ENCODE results near the gene SCNN1B. TPM values are rescaled to one million over a fixed set of nuclear protein-coding genes. Genes with fewer than 3 reads are reported as not detected.
"Not testable (repeated sequence)": the region's sequence is repeated elsewhere in the genome, so short reads cannot be mapped to it uniquely, and the experiment has no call there.

Gene SCNN1B
- total RNA-seq, 1 donor from 2014 or later: 3.8 TPM

DNA sequence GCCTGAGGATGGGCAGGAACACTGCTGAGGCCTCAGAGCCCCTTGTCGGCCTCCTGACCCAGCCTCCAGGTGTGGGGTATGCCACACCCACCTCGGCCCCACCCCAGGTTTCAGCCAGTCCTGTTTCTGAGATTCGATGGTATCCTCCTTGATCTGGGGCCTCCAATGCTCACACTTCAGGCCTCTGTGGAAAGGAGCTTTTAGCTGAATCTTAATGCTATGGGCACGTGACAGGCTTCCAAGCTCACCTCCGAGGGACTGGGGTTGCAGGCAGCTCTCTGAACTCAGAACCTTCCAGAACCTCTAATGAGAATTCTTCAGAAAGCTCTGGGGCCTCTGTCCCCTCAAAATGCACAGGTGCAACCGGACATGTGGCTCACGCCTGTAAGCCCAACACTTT is 54.8 kb downstream of the SCNN1B start:
- DNase-seq: no peak

DNA sequence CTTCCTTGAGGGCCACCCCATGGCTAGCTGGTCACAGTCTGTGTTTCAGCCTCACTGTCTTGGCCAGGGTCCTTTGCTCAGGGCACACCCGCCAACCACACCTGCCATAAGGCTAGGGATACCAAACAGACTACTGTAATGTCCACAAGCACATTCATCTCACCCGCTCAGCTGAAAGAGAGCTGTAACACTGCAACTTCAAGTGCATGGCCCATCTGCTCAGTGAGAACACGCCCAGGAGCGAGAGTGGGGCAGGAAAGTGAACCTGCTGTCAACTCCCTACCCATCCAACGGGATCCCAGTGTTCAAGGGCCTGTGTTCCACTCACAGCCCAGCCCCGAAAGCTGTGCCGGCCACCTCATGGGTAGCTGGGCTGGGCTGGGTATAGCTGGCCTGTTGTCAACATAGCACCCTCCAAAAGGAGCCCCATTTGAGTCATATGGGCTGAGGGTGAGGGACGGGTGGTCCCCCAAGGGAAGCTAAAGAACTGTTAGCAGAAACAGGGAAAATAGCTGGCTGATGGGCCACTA is 55.7 kb downstream of the SCNN1B start:
- no peak for DNase-seq

DNA sequence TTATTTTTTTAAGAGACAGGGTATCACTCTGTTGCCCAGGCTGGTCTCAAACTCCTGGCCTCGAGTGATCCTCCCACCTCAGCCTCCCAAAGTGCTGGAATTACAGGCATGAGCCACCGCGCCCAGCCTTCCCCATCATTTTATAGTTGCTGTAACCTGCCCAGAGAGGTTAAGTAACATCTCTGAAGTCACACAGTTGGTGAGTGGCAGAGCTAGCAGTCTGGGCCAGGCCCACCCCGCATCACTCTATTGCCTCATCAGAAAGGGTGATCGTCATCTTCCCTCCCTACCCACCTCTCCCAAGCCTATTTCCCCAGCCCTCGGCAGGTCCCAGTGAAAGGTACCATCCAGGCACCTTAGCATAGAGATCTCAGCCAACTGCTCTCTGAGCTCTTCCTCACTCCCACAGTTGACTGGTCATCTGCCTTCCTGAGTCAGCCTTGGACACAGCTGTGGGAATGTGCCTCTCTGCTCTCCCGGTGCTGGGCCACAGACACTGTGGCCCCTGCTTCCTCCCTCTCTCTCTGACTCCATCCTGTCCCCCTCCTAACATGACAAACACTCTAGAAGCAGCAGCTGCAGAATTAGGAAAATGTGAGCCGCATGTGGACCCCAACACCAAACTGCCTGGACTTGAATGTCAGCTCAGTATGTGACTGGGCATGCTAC is 57.1 kb downstream of the SCNN1B start:
- DNase-seq: no peak

DNA sequence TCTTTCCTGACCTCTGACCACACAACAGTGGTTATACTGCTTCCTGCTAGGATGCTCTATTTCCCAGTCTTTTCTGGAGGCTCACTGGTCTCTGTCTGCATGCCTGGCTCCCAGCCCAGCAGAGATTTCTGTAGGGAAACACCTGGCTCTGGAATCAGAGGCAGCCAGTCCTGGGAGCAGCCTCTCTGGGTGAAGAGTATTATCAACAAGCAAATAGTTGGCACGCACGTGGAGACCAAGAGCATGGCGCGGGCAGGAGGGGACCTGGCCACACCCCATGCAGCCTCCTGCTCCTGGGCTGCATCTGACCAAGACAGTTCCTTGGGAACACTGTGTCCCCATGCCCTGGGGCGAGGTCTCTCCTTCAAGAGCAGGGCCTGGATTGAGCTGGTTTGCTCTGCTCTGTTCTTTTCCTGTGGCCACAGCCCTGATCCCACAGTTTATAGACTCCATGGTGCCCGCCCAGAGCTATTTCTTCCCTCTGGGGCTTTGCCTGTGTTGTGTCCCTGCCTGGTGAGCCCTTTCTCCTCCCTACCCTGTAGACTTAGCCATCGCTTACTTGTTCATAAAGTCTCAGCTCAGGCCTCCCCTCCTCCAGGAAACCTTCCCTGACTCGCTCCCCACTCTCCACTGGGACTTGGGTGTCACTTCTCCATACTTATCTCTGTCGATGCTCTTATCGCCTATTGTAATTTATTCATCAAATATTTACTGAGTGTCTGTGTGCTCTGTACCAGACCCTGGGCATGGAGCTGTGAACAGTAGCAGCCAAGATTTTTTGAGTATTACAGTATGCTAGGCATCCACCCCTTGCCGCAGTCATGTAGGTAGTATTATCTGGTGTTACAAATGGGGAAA is 60.6 kb downstream of the SCNN1B start:
- peak; percentile 18 for DNase-seq

DNA sequence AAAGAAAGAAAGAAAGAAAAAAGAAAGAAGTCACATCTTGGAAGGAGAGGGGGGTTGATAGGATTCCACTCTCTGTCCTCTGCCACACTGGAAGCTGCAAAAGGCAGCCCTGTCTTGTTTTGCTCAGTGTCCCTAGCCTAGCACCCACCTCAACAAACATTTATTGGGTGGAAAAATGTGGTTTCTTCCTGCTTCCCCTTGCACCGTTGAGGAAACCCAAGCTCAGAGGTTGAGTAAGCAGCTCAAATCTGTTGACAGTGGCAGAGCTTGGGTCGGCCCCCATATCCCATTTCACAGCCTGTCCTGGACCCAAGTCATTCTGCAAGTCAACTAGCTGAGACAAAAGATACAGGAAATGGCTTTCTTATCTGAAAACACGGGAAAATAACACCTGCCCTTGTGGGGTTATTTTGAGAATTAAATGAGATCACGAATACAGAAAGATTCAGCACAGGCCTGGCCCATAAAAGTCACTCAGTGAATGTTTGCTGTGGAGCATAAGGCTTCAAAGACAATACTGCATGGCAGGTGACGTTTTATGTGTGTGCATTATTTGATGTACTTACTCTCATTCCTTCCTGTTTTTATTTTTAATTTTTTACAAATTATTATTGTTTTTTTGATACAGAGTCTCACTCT is 63.6 kb downstream of the SCNN1B start:
- no peak for DNase-seq

DNA sequence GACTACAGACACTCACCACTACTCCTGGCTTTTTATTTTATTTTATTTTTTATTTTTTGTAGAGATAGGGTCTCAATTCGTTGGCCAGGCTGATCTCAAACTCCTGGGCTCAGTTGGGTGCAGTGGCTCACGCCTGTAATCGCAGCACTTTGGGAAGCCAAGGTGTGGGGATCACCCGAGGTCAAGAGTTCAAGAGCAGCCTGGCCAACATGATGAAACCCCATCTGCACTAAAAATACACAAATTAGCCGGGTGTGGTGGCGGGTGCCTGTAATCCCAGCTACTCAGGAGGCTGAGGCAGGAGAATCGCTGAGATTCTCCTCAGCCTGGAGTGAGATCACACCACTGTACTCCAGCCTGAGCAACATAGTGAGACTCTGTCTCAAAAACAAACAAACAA is 64.2 kb downstream of the SCNN1B start:
- not testable (repeated sequence) for DNase-seq

DNA sequence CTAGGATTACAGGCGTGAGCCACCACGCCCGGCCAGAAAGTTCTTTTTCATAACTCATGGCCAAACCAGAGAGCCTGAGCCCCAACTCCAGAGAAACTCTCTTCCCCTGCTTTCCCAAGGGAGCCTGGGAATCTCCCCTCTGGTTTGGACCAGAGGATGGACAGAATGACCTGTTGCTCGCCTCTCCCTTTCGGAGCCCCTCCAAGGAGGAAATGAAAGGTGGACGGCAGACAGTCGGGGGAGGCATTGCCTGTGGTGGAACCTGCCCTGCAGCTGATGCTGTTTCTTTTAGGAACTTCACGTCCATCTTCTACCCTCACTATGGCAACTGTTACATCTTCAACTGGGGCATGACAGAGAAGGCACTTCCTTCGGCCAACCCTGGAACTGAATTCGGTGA is 65.5 kb downstream of the SCNN1B start:
- DNase-seq: no peak

DNA sequence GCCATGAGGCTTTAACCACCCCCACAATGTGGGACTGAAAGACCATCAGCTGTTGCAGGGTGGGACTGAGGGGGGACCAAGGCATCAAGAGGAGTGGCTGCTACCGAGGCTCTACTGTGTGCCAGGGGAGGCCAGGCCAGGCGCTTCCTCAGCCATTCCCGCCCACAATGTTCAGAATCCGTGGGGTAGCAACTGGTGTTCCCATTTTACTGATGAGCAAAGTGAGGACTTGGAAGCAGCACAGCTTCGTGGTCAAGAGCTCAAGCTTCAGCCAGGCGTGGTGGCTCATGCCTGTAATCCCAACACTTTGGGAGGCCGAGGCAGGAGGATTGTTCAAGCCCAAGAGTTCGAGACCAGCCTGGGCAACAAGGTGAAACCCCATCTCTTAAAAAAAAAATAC is 65.9 kb downstream of the SCNN1B start:
- DNase-seq: no peak

DNA sequence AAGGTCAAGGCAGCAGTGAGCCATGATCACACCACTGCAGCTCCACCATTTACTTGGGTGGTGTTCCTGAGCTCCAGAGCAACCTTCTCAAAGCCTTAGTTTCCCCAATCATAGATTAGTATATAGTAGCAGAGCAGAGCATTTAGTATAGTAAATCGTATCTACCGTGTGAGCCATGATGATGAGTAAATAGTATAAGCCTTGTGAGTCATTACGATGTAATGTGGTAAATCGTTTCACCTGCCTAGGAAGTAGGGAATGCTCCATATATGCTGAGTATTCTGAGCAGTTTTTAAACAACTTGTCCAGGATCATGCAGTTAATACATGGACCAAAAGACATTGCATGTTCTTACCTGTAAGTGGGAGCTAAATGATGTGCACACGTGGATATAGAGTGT is 66.4 kb downstream of the SCNN1B start:
- DNase-seq: no peak

DNA sequence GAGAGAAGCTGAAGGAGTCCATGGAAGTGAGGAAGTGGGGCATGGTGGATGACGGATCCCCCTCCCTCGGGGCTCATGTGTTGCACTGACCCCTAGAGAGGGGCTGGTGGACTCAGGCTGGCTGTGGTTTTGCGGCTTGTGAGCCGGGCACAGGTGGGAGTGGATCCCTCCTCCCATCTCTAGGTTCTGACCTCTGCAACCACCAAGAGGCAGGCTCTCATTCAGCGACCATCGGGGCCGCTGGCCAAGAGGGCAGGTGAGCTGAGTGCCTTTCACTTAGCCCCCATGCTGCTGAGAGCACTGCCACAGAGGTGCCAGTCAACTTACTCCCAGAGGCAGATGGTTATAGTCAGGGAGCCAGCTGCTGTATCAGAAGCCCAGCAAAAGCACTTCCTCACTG is 67.3 kb downstream of the SCNN1B start:
- DNase-seq: no peak

DNA sequence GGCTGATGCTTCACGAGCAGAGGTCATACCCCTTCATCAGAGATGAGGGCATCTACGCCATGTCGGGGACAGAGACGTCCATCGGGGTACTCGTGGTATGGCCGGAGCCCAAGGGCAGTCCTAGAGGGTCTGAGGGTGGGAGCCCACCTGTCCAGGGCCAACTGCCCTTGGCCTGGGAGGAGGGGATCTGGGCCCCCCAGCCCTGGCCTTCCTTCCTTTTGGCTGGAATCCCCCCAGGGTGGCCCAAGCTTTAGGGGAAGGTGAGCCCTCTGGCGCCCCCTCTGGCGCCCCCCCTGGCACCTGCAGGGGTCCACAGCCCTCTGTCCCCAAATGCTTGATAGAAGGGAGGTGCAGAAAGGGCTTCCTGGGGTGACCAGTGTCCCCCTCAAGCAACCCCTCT is 69.3 kb downstream of the SCNN1B start:
- DNase-seq: no peak

DNA sequence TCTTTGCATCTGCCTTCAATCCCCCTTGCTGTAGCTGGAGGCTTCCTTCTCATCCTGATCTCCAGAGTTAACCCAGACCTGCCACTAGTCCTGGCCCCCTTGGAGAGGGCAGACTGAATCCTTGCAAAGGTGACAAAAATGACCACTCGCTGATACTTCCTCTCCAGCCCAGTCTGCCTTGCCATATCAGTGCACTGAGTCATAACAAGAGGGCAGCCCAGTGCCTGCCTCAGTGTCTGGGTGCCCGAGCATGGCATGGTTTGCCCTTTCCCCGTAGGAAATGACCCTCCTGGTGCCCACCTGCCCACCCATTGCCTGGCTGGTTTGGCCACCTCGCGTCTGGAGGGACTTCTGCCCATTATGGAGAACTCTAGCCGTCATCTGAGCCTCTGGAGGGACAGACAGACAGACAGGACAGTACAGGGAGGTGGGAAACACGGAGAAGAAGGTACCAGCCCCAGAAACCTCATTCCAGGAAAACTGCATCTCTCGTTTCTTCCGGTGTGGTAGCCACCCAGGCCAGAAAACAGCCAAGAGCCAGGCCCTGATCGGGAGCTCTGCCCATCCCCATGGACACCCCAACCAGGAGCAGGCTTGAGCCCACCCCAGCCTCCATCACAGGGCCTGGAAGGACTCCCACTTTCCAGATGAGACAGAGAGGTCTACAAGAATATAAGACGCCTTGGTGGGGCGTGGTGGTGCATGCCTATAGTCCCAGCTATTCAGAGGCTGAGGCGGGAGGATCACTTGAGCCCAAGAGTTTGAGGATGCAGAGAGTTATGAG is 71.5 kb downstream of the SCNN1B start:
- DNase-seq: no peak

DNA sequence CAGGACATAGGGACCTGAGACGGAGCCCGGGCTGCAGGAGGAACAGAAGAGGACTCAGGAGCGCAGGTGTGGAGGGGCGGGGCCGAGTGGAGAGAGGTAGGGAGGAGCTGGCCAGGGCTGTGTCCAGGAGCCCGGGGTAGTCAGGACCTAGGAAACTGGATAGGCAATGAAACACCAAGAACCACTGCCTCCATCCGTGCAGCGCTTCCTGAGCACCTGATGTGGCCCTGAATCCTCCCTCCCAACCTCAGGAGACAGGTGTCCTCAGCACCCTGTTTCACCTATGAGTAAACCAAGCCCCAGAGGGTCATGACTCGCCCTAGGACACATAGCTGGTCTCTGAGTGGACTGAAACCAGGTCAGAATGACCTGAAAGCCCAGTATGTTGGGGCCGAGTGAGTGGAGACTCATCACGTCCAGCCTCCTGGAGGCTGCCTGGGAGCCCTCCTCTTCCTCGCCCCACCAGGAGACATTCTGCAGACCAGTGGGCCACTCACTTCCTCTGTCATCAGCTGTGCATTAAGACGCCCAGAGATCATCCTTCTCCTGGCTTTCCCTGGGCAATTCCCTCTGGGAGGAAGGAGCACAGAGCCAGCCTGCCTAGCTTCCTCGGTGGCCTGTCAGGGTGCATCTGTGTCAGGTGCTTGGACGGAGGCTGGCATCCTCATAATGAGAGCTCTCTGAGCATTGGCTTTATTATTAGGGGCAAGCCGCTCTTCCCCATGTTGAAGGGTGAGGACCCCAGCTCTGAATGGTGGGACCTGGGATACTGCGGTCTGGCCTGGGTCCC is 72.8 kb downstream of the SCNN1B start:
- no peak for DNase-seq

DNA sequence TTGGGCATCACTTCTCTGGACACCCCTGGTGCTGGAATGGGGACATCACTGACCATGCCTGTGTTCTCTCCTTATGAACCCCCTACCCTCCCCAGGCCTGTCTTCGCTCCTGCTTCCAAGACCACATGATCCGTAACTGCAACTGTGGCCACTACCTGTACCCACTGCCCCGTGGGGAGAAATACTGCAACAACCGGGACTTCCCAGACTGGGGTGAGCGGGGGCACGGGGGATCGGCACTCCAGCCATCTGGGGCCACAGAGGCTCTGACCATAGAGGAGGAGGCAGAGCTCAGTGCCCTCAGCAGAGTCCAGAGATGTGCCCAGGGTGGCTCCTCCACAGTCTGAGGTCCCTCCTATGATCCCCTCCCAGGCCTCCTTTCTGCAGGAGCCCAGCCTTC is 73.5 kb downstream of the SCNN1B start:
- DNase-seq: no peak

DNA sequence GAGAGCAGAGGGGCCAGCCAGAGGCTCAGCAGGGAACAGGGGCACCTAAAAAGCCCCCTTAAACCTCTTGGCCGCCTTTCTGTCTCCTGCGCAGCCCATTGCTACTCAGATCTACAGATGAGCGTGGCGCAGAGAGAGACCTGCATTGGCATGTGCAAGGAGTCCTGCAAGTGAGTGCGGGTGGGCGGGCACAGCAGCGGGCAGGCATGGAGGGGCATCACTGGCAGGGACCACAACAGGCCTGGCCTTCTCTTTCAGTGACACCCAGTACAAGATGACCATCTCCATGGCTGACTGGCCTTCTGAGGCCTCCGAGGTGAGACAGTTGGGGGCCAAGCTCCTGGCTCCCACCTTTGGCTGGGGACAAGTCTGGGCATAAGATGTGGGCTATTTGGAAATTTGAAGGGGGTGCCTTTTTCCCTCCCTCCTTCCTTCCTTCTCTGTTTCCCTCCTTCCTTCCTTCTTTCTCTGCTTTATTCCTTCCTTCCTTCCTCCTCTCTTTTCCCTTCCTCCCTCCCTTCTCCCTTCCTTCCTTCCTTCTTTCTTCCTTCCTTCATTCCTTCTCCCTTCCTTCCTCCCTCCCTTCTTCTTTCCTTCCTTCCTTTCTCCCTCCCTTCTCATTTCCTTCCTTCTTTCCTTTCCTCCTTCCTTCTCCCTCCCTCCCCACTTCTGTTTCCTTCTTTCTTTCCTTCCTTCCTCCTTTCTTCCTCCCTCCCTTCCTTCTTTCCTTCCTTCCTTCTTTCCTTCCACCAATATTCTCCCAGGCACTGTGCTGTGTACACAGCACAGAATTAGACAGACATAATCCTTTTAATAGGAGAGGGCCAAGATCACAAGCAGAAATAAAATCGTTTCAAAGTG is 75.2 kb downstream of the SCNN1B start:
- no peak for DNase-seq

DNA sequence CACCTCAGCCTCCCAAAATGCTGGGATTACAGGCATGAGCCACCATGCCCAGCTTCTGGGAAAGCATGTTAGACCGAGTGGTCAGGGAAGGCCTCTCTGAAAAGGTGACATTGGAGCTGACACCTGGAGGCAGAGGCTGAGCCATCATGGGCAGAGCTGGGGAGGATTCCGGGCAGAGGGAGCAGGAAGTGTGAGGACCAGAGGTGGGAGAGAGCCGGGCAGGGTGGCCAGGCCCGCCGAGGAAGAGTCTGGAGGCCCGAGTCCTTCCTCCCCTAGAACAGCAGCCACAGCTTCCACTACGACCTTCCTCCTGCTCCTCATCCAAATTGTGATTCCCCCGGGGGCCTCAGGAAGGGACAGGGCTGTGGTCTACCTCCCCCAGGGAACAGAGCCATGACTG is 76.2 kb downstream of the SCNN1B start:
- no peak for DNase-seq

DNA sequence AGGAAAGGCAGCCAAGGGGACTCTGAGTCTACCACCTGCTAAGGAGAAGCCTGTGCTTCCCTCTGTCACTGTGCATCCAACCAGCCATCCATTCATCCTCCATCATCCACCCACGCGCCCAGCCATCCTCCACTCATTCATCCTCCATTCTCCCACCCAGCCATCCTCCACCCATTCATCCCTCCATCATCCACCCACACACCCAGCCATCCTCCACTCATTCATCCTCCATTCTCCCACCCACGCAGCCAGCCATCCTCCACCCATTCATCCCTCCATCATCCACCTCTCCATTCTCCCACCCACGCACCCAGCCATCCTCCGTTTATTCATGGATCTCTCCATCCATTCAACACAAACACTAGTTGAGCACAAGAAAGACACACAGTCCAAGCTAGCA is 76.8 kb downstream of the SCNN1B start:
- no peak for DNase-seq

DNA sequence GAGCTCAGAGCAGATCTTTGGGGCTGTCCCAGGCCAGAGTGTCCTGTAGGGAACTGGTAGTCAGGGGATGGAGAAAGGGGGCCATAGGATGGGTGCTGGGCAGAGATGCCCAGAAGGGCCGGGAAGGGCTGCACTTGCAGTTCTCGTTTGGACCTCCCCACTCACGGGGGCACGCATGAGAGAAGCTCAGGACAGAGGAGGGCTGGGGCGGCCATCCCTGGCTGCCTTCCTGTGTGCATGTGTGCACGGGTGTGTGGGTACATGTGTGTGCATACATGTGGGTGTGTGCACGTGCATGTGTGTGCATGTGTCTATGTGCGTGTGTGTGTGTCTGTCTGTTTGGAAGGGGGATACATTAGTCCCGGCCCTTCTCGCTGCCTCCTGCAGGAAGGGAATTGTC is 77.6 kb downstream of the SCNN1B start:
- no peak for DNase-seq

DNA sequence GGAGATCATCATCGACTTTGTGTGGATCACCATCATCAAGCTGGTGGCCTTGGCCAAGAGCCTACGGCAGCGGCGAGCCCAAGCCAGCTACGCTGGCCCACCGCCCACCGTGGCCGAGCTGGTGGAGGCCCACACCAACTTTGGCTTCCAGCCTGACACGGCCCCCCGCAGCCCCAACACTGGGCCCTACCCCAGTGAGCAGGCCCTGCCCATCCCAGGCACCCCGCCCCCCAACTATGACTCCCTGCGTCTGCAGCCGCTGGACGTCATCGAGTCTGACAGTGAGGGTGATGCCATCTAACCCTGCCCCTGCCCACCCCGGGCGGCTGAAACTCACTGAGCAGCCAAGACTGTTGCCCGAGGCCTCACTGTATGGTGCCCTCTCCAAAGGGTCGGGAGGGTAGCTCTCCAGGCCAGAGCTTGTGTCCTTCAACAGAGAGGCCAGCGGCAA is 78.4 kb downstream of the SCNN1B start:
- no peak for DNase-seq

DNA sequence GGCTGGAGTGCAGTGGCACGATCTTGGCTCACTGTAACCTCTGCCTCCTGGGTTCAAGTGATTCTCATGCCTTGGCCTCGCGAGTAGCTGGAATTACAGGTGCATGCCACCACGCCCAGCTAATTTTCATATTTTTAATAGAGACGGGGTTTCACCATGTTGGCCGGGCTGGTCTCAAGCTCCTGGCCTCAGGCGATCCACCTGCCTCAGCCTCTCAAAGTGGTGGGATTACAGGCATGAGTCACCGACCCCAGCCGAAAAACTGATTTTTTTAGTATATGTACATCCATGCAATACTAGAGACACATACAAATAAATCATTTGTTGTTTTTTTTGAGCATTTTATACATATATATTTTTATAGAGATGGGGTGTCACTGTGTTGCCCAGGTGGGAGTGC is 79.6 kb downstream of the SCNN1B start:
- DNase-seq: not testable (repeated sequence)

Data from tongue (tissue), 2 donors.